Astrocyte (in vitro differentiated cells and primary cell): ENCODE measurements around the gene AAGAB.

Source experiments
- CTCF ChIP-seq: IDR thresholded peaks from 2 replicates; pipeline ENCODE4 v1.5.1; 2011; ENCODE audit warnings: low read depth, mild to moderate bottlenecking, inconsistent platforms, low read length, moderate library complexity; ENCODE audit not compliant: insufficient read depth
- EZH2 ChIP-seq: IDR thresholded peaks from 2 replicates; pipeline ENCODE4 v1.6.1; 2012; ENCODE audit warnings: mild to moderate bottlenecking, low read length, inconsistent platforms; ENCODE audit not compliant: insufficient read depth

GRCh38 chr15:67199881-67200763, 54.3 kb downstream of the AAGAB start:
- TF ChIP-seq CTCF (no peak), EZH2 (no peak)
